HG03521 (cell line): ENCODE data around the gene REV1.
"Not testable (repeated sequence)": the region's sequence is repeated elsewhere in the genome, so short reads cannot be mapped to it uniquely, and the experiment has no call there.

Experiments used
- ATAC-seq: cut with Tn5 transposase; IDR thresholded peaks from one replicate; pipeline ENCODE4 v1.9.1; 2021; ENCODE audit warnings: mild to moderate bottlenecking, moderate library complexity; ENCODE audit not compliant: unreplicated experiment

REV1 gene

DNA sequence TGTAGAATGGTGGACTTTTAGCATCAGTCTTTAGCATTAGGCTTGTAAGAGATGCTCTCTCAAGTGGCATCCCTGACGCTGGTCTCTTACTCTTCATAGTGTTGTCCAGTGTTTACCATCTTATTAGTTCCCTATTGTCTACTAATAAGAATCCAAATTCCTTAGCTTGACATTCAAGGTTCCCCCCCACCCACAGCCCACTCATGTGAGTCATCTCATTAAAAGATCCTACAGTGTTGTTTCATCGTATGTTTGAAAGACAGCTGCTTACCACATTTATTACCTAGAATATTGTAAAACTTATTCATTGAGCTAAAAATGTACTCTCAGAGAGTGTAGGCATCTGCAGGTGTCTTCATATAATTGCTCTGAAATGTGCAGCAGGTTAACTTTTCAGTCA, 124.2 kb downstream of the REV1 start:
- no peak for ATAC-seq

DNA sequence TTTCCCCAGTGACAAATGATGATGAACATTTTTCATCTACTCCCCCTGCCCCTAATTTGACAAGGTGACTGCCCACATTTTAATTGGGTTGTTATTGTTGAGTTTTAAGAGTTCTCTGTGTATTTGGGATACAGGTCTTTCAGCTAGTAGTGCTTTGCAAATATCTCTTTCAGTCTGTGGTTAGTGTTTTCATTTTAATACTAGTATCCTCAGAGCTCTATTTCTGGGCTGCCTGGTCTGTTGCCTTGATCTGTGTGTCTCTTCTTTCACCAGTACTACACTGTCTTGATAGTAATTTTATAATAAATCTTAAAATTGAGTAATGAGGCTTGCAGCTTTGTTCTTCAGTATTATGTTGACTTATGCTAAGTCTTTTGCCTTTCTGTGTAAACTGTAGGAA, 133.0 kb downstream of the REV1 start:
- peak; percentile 46 for ATAC-seq

DNA sequence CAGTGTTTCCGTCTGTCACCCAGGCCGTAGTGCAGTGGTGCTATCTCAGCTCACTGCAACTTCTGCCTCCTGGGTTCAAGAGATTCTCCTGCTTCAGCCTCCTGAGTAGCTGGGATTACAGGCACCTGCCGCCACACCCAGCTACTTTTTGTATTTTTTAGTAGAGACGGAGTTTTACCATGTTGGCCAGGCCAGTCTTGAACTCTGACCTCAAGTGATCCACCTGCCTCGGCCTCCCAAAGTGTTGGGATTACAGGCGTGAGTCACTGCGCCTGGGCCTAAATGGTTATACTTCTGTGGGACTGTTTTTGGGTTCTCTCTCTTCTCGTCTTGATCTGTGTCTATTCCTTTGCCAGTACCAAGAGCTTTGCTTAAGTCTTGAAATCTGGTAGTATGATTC, 135.0 kb downstream of the REV1 start:
- not testable (repeated sequence) for ATAC-seq

DNA sequence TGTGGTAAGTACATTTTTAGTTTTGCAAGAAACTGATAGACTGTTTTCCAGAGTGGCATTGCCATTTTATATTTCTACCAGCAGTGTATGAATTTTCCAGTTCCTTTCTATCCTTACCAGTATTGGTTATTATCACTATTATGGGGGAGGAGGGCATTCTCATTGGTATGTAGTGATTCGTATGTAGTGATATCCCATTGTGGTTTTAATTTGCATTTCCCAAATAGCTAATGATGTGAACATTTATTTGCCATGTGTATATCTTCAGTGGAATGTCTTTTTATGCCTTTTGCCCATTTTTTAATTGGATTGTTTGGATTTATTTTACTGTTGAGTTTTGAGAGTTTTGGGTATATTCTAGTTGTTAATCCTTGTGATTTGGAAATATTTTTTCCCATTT, 135.7 kb downstream of the REV1 start:
- no peak for ATAC-seq
